Globus pallidus (tissue), 1 donor: ENCODE data around the gene BIK.

ENCODE experiments used
- DNase-seq: peaks from one replicate; pipeline ENCODE4 v3.0.0-alpha.2; 2015; ENCODE audit warnings: low spot score

Gene BIK

GRCh38 chr22:43162412-43163150 is 52.0 kb downstream of the BIK start:
- DNase-seq, result no peak

- no peak for DNase-seq
These were observed 52.8 kb downstream of the BIK start for GRCh38 chr22:43163241-43163795.

GRCh38 chr22:43164636-43165035 is 54.1 kb downstream of the BIK start:
- no peak for DNase-seq

- no peak for DNase-seq
These were observed 55.8 kb downstream of the BIK start for GRCh38 chr22:43166132-43166930.

GRCh38 chr22:43167001-43167589 is 56.5 kb downstream of the BIK start:
- DNase-seq, result no peak

GRCh38 chr22:43168471-43169309 is 58.1 kb downstream of the BIK start:
- no peak for DNase-seq

GRCh38 chr22:43169310-43170130 is 59.0 kb downstream of the BIK start:
- no peak for DNase-seq

- no peak for DNase-seq
These were observed 59.6 kb downstream of the BIK start for GRCh38 chr22:43170131-43170480.

- DNase-seq, result no peak
These were observed 60.5 kb downstream of the BIK start for GRCh38 chr22:43171019-43171491.

GRCh38 chr22:43171607-43172006 is 61.1 kb downstream of the BIK start:
- no peak for DNase-seq

GRCh38 chr22:43172191-43172590 is 61.6 kb downstream of the BIK start:
- DNase-seq, result no peak

GRCh38 chr22:43173566-43173965 is 63.0 kb downstream of the BIK start:
- no peak for DNase-seq

- DNase-seq, result no peak
These were observed 63.6 kb downstream of the BIK start for GRCh38 chr22:43173976-43174720.

- DNase-seq, result no peak
These were observed 64.5 kb downstream of the BIK start for GRCh38 chr22:43174941-43175531.

GRCh38 chr22:43176090-43176489 is 65.5 kb downstream of the BIK start:
- no peak for DNase-seq

GRCh38 chr22:43177479-43177878 is 66.9 kb downstream of the BIK start:
- DNase-seq, result no peak
